IMR-90 (cell line): ENCODE results near the gene KRT82. TPM values are rescaled to one million over a fixed set of nuclear protein-coding genes. Genes with fewer than 3 reads are reported as not detected.

ENCODE experiments used
- ATAC-seq: fragments of 200-7000 bp; cut with Tn5 transposase; 2 replicates; pipeline ENCODE4 v1.9.1; 2020; ENCODE audit warnings: low read depth, mild to moderate bottlenecking, moderate library complexity
- BruUV-seq: library from RNA; stranded (reverse); fragments of 400-500 nt; replicated peaks from 2 replicates; lab custom pipeline; 2021; lab: Mats Ljungman, UMichigan
- CTCF ChIA-PET: fragments of 300-600 bp; formaldehyde crosslinking; extraction: SDS; loops from one replicate; lab custom pipeline; 2021; ENCODE audit warnings: antibody characterized with exemption; lab: Yijun Ruan, JAX
- POLR2A ChIA-PET: fragments of 300-600 bp; sonication (Branson Sonifier 250); formaldehyde crosslinking; loops from one replicate; lab custom pipeline; 2022; ENCODE audit warnings: antibody characterized with exemption; ENCODE audit not compliant: unreplicated experiment; lab: Charles Lee
- DNase-seq: peaks from one replicate; pipeline ENCODE4 v3.0.0; 2013
- H2AFZ ChIP-seq: replicated peaks from 2 replicates; pipeline ENCODE3; 2013; ENCODE audit warnings: low read length, mild to moderate bottlenecking; ENCODE audit not compliant: poor library complexity
- H2AK5ac ChIP-seq: 2 replicates; pipeline ENCODE4 v1.6.1; 2013; ENCODE audit warnings: low read depth, low read length, inconsistent platforms
- H2AK9ac ChIP-seq: replicated peaks from 2 replicates; pipeline ENCODE3; 2013; ENCODE audit warnings: mild to moderate bottlenecking, low read depth, low read length, moderate library complexity; ENCODE audit not compliant: poor library complexity
- H2BK120ac ChIP-seq: 2 replicates; pipeline ENCODE4 v1.6.1; 2013; ENCODE audit warnings: low read depth, low read length, inconsistent platforms
- H2BK15ac ChIP-seq: 3 replicates; pipeline ENCODE4 v1.6.1; 2013; ENCODE audit warnings: low read depth, low read length, inconsistent platforms
- H2BK20ac ChIP-seq: 2 replicates; pipeline ENCODE4 v1.6.1; 2013; ENCODE audit warnings: low read depth, mild to moderate bottlenecking, inconsistent platforms, low read length, moderate library complexity
- H2BK5ac ChIP-seq: 2 replicates; pipeline ENCODE4 v1.6.1; 2013; ENCODE audit warnings: mild to moderate bottlenecking, low read depth, low read length, inconsistent platforms; ENCODE audit not compliant: poor library complexity, severe bottlenecking
- H3K14ac ChIP-seq: replicated peaks from 2 replicates; pipeline ENCODE4 v1.6.1; 2013; ENCODE audit warnings: low read depth, low read length, inconsistent platforms
- H3K18ac ChIP-seq: 2 replicates; pipeline ENCODE4 v1.6.1; 2013; ENCODE audit warnings: low read depth, low read length, control low read depth
- H3K23ac ChIP-seq: 2 replicates; pipeline ENCODE4 v1.6.1; 2013; ENCODE audit warnings: low read depth, low read length, inconsistent platforms
- H3K27ac ChIP-seq: 2 replicates; pipeline ENCODE4 v1.5.1; 2013; ENCODE audit warnings: mild to moderate bottlenecking, control low read depth, low read length; ENCODE audit not compliant: insufficient read depth
- H3K27me3 ChIP-seq: 2 replicates; pipeline ENCODE4 v1.6.1; 2013; ENCODE audit warnings: low read length; ENCODE audit not compliant: control insufficient read depth, insufficient read depth
- H3K36me3 ChIP-seq: 2 replicates; pipeline ENCODE4 v1.6.1; 2013; ENCODE audit warnings: low read length, mixed read lengths; ENCODE audit not compliant: control insufficient read depth, insufficient read depth
- H3K4ac ChIP-seq: 2 replicates; pipeline ENCODE4 v1.6.1; 2013; ENCODE audit warnings: low read depth, low read length, inconsistent platforms
- H3K4me1 ChIP-seq: 2 replicates; pipeline ENCODE4 v1.6.1; 2013; ENCODE audit warnings: low read length, mixed read lengths; ENCODE audit not compliant: control insufficient read depth, insufficient read depth
- H3K4me2 ChIP-seq: 2 replicates; pipeline ENCODE4 v1.6.1; 2013; ENCODE audit warnings: low read depth, mild to moderate bottlenecking, control low read depth, low read length, moderate library complexity
- H3K4me3 ChIP-seq: 2 replicates; pipeline ENCODE4 v1.5.1; 2013; ENCODE audit warnings: low read depth, mild to moderate bottlenecking, control low read depth, low read length, moderate library complexity; ENCODE audit not compliant: insufficient read depth
- H3K56ac ChIP-seq: 2 replicates; pipeline ENCODE4 v1.6.1; 2013; ENCODE audit warnings: low read length, inconsistent platforms; ENCODE audit not compliant: insufficient read depth; ENCODE audit errors: extremely low read depth
- H3K79me1 ChIP-seq, 2 experiments: 2 replicates each; pipeline ENCODE4 v1.6.1; 2013; ENCODE audit warnings: low read length in 2 of 2, inconsistent platforms in 1 of 2, low read depth in 1 of 2
- H3K9ac ChIP-seq: 2 replicates; pipeline ENCODE4 v1.6.1; 2013; ENCODE audit warnings: low read depth, low read length, control low read depth
- H3K9me1 ChIP-seq: 2 replicates; pipeline ENCODE4 v1.6.1; 2013; ENCODE audit warnings: low read length, inconsistent platforms; ENCODE audit not compliant: insufficient read depth
- H3K9me3 ChIP-seq: 2 replicates; pipeline ENCODE4 v1.6.1; 2013; ENCODE audit warnings: low read length; ENCODE audit not compliant: control insufficient read depth, insufficient read depth
- H4K20me1 ChIP-seq: 2 replicates; pipeline ENCODE4 v1.6.1; 2013; ENCODE audit warnings: low read length, inconsistent platforms; ENCODE audit not compliant: insufficient read depth
- H4K5ac ChIP-seq: 2 replicates; pipeline ENCODE4 v1.6.1; 2013; ENCODE audit warnings: mild to moderate bottlenecking, low read depth, low read length, control low read depth
- H4K8ac ChIP-seq, 2 experiments: 2 replicates each; pipeline ENCODE4 v1.6.1; 2013; ENCODE audit warnings: low read depth in 2 of 2, low read length in 2 of 2, control low read depth in 1 of 2, inconsistent platforms in 1 of 2
- H4K91ac ChIP-seq: 2 replicates; pipeline ENCODE4 v1.6.1; 2013; ENCODE audit warnings: low read depth, low read length, inconsistent platforms; ENCODE audit not compliant: insufficient read depth
- BHLHE40 ChIP-seq: fragments of 150-350 bp; IDR thresholded peaks from 2 replicates; pipeline ENCODE4 v1.6.1; 2016; ENCODE audit warnings: mild to moderate bottlenecking, low read depth, low read length
- CEBPB ChIP-seq: IDR thresholded peaks from 2 replicates; pipeline ENCODE4 v1.6.1; 2012; ENCODE audit warnings: low read depth, low read length, improper control_type of control experiment
- CHD1 ChIP-seq: IDR thresholded peaks from 2 replicates; pipeline ENCODE4 v1.6.1; 2012; ENCODE audit warnings: low read depth, low read length, improper control_type of control experiment
- CTCF ChIP-seq: conservative IDR thresholded peaks from 2 replicates; pipeline ENCODE4 v1.5.1; 2012; ENCODE audit warnings: mild to moderate bottlenecking, low read depth, low read length, improper control_type of control experiment
- ELK1 ChIP-seq: fragments of 150-350 bp; IDR thresholded peaks from 2 replicates; pipeline ENCODE4 v1.6.1; 2016; ENCODE audit warnings: low read depth, mild to moderate bottlenecking, low read length, moderate library complexity, borderline replicate concordance
- FOS ChIP-seq: fragments of 150-350 bp; IDR thresholded peaks from 2 replicates; pipeline ENCODE4 v1.6.1; 2016; ENCODE audit warnings: low read depth, low read length
- MAFK ChIP-seq: IDR thresholded peaks from 2 replicates; pipeline ENCODE4 v1.6.1; 2012; ENCODE audit warnings: low read depth, low read length, improper control_type of control experiment
- MAZ ChIP-seq: IDR thresholded peaks from 2 replicates; pipeline ENCODE4 v1.6.1; 2012; ENCODE audit warnings: low read depth, mild to moderate bottlenecking, low read length, improper control_type of control experiment, moderate library complexity, borderline replicate concordance
- MXI1 ChIP-seq: IDR thresholded peaks from 2 replicates; pipeline ENCODE4 v1.6.1; 2012; ENCODE audit warnings: low read depth, mild to moderate bottlenecking, low read length, moderate library complexity, borderline replicate concordance
- NFE2L2 ChIP-seq: fragments of 150-350 bp; IDR thresholded peaks from 2 replicates; pipeline ENCODE4 v1.6.1; 2016; ENCODE audit warnings: low read depth, mild to moderate bottlenecking, low read length
- POLR2A ChIP-seq: IDR thresholded peaks from 2 replicates; pipeline ENCODE4 v1.6.1; 2012; ENCODE audit warnings: mild to moderate bottlenecking, low read depth, low read length
- RAD21 ChIP-seq: IDR thresholded peaks from 2 replicates; pipeline ENCODE4 v1.6.1; 2012; ENCODE audit warnings: low read length, improper control_type of control experiment
- RCOR1 ChIP-seq: IDR thresholded peaks from 2 replicates; pipeline ENCODE4 v1.6.1; 2012; ENCODE audit warnings: mild to moderate bottlenecking, low read length, improper control_type of control experiment; ENCODE audit not compliant: insufficient replicate concordance
- RFX5 ChIP-seq: IDR thresholded peaks from 2 replicates; pipeline ENCODE4 v1.8.0; 2012; ENCODE audit warnings: low read depth, mild to moderate bottlenecking, low read length, moderate library complexity
- SMC3 ChIP-seq: fragments of 150-350 bp; IDR thresholded peaks from 2 replicates; pipeline ENCODE4 v1.6.1; 2016; ENCODE audit warnings: low read depth, mild to moderate bottlenecking, antibody characterized with exemption, low read length, moderate library complexity
- USF2 ChIP-seq: fragments of 150-350 bp; IDR thresholded peaks from 2 replicates; pipeline ENCODE4 v1.6.1; 2017; ENCODE audit warnings: mild to moderate bottlenecking, antibody characterized with exemption, low read length, low read depth
- WGBS, 2 experiments: methylation state at CpG; one replicate each; pipeline versions ENCODE4 v1.1.5 to v1.1.7; 2013; ENCODE audit warnings: missing lambda C conversion rate in 2 of 2; ENCODE audit not compliant: insufficient read length in 1 of 2; ENCODE audit errors: extremely low coverage in 2 of 2; 5-methylcytosine and 5-hydroxymethylcytosine counted together
- dilution Hi-C: fragments of 300-500 bp; cut with HindIII; formaldehyde crosslinking; loops from one replicate; pipeline ENCODE4 v1.14.3; 2018; ENCODE audit warnings: low sequenced_read_pairs; ENCODE audit not compliant: unreplicated experiment
- in situ Hi-C: fragments of 300-500 bp; cut with MboI; formaldehyde crosslinking; loops from 3 replicates; pipeline ENCODE4 v1.14.3; 2019; ENCODE audit warnings: low sequenced_read_pairs, inconsistent platforms, mixed read lengths
- intact Hi-C: fragments of 100-400 bp; cut with micrococcal nuclease; formaldehyde crosslinking; loops from 2 replicates; pipeline ENCODE4 v1.10.0; 2022
- polyA plus RNA-seq, 3 experiments: library from polyadenylated mRNA; depleted of rRNA; stranded (reverse); fragments of >200 nt; gene quantifications; 2 replicates each; pipeline ENCODE4 v1.2.3, GENCODE V29; 2012; ENCODE audit warnings: low replicate concordance in 1 of 3
- total RNA-seq: library from RNA; depleted of rRNA; stranded (reverse); fragments of >200 nt; gene quantifications from 2 replicates; pipeline ENCODE4 v1.2.3, GENCODE V29; 2012

KRT82 gene
- total and polyA plus RNA-seq, 2 of the 4 experiments (the other 2 are of a cell fraction) = not detected

GRCh38 chr12:52426034-52426433 is 19.9 kb upstream of the KRT82 start:
- H3K23ac ChIP-seq = no peak overlapping the region
- H4K5ac ChIP-seq = no peak overlapping the region
- H2AK9ac ChIP-seq = no peak overlapping the region
- H4K8ac ChIP-seq = no peak overlapping the region
- ATAC-seq (no peak), DNase-seq (no peak)
- no peak overlapping the region for H2AK5ac ChIP-seq
- no peak overlapping the region for H3K27ac ChIP-seq
- H3K4me2 ChIP-seq = no peak overlapping the region
- H3K9ac ChIP-seq = no peak overlapping the region
- no peak overlapping the region for H2BK5ac ChIP-seq
- TF ChIP-seq CHD1 = no peak
- TF ChIP-seq BHLHE40 = no peak
- TF ChIP-seq POLR2A = no peak
- no peak for TF ChIP-seq MAZ
- TF ChIP-seq CEBPB = no peak
- TF ChIP-seq ELK1 = no peak
- TF ChIP-seq RAD21 = no peak
- TF ChIP-seq MAFK = no peak
- no peak for TF ChIP-seq RFX5
- no peak for TF ChIP-seq SMC3
- no peak for TF ChIP-seq USF2
- TF ChIP-seq NFE2L2 = no peak
- no peak for TF ChIP-seq FOS
- TF ChIP-seq MXI1 = no peak
- no peak for TF ChIP-seq CTCF
- TF ChIP-seq RCOR1 = no peak
- no peak overlapping the region for H3K18ac ChIP-seq
- no TSS peak for BruUV-seq
- intact Hi-C loops (no loop called here), in situ Hi-C loops (no loop called here), dilution Hi-C loops (no loop called here)
- H3K14ac ChIP-seq = no peak overlapping the region
- no peaks in the 10 kb centered on the region for H4K20me1 ChIP-seq
- H3K27me3 ChIP-seq = peaks cover 73% of the 10 kb centered on the region
- no peak overlapping the region for H2BK120ac ChIP-seq
- H3K56ac ChIP-seq = no peak overlapping the region
- no peak overlapping the region for H3K4ac ChIP-seq
- ChIA-PET CTCF (no interaction called here), POLR2A (no interaction called here)
- no peak overlapping the region for H2AFZ ChIP-seq
- no peaks in the 10 kb centered on the region for H3K36me3 ChIP-seq
- no peak overlapping the region for H4K91ac ChIP-seq
- no peaks in the 10 kb centered on the region for H3K9me3 ChIP-seq
- H3K79me1 ChIP-seq = no peaks in the 10 kb centered on the region
- no peak overlapping the region for H2BK15ac ChIP-seq
- no peaks in the 10 kb centered on the region for H3K9me1 ChIP-seq
- WGBS, 2 experiments = 29% methylated on average over 1 of the region's 2 CpGs; no CpG with 5 or more reads in 1 of the 2 experiments
- no peak overlapping the region for H2BK20ac ChIP-seq
- no peak overlapping the region for H3K4me3 ChIP-seq
- H3K4me1 ChIP-seq = no peaks in the 10 kb centered on the region
